ENCODE measurements around the gene CIAO2A.
"Not testable (repeated sequence)": the region's sequence is repeated elsewhere in the genome, so short reads cannot be mapped to it uniquely, and the experiment has no call there.

Gene CIAO2A, protein sequence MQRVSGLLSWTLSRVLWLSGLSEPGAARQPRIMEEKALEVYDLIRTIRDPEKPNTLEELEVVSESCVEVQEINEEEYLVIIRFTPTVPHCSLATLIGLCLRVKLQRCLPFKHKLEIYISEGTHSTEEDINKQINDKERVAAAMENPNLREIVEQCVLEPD

DNA sequence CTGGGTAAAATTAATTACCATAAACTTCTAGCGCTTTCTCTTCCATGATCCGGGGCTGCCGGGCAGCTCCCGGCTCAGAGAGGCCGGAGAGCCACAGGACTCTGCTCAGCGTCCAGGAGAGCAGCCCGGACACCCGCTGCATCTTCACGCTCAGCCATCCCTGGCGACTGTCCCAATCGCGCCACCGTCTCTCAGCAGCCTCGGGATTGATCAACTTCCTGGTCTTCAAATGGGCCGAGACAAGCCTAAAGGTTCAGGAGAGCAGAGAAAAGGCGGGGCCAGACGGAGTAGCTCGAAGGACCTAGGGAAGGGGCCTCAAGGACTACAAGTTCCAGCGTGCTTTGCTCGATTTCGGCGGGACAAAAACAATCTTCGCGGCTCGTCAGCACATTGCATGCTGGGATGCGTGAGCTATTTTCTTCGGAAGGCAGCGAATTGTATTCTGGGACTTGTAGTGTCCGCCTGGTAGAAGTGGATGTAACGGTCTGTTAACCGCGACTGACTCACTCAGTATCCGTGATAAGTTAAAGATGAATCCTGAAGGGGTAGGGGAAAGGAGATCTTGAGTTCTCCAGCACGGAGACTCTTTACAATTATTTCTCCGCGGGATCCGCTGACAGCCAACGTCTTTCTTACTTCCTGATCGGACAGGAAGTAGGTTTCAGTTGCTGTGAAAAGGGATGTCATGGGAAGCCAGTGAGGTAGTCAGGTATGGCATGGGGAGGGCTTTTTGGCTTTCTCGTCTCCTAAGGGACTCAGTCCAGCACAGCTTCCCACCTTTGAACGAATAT is at the start of gene CIAO2A:
CIAO2A (minus strand) TSS at position 212 of the 791 bp plus-strand sequence; CDS start at position 142, 70 bp downstream.
- DNase-seq: peak; percentile 100
- in situ Hi-C loops (cut with MboI; ENCODE audit: low pct_unique_long_range_greater_than_20kb, low sequenced_read_pairs): no loop called here

DNA sequence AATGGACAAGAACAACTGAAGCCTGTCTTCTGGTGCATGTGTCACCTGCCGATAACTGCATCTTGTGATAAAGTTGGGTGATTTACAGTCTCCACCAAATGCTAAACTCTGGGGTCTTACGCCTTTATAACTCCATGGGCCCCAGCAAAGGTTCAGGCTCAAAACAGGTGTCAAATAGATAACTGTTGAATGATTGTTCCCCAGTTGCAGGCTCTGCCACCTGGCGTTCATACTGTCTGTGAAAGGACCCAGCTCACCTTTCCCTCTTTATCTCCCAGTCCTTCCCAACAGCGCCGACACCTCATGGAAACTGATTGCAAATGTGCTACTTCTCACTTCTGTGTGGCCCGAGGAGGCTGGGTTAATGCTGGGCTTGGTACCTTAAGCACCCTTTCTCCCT is 49.6 kb upstream of the CIAO2A start:
- DNase-seq: no peak
- in situ Hi-C loops (cut with MboI; ENCODE audit: low pct_unique_long_range_greater_than_20kb, low sequenced_read_pairs): no loop called here

GRCh38 chr15:64141798-64142512 is 48.3 kb upstream of the CIAO2A start:
- no peak for DNase-seq
- in situ Hi-C loops (cut with MboI; ENCODE audit: low pct_unique_long_range_greater_than_20kb, low sequenced_read_pairs): no loop called here

GRCh38 chr15:64138331-64138941 is 44.8 kb upstream of the CIAO2A start:
- DNase-seq: no peak
- in situ Hi-C loops (cut with MboI; ENCODE audit: low pct_unique_long_range_greater_than_20kb, low sequenced_read_pairs): no loop called here

- in situ Hi-C loops (cut with MboI; ENCODE audit: low pct_unique_long_range_greater_than_20kb, low sequenced_read_pairs): no loop called here
- DNase-seq: no peak
Observed at GRCh38 chr15:64137226-64137833, 43.7 kb upstream of the CIAO2A start.

GRCh38 chr15:64136347-64136746 is 42.7 kb upstream of the CIAO2A start:
- no peak for DNase-seq
- in situ Hi-C loops (cut with MboI; ENCODE audit: low pct_unique_long_range_greater_than_20kb, low sequenced_read_pairs): no loop called here

- in situ Hi-C loops (cut with MboI; ENCODE audit: low pct_unique_long_range_greater_than_20kb, low sequenced_read_pairs): no loop called here
- no peak for DNase-seq
Observed at GRCh38 chr15:64134345-64134829, 40.7 kb upstream of the CIAO2A start.

GRCh38 chr15:64133623-64134344 is 40.1 kb upstream of the CIAO2A start:
- in situ Hi-C loops (cut with MboI; ENCODE audit: low pct_unique_long_range_greater_than_20kb, low sequenced_read_pairs): no loop called here
- no peak for DNase-seq

DNA sequence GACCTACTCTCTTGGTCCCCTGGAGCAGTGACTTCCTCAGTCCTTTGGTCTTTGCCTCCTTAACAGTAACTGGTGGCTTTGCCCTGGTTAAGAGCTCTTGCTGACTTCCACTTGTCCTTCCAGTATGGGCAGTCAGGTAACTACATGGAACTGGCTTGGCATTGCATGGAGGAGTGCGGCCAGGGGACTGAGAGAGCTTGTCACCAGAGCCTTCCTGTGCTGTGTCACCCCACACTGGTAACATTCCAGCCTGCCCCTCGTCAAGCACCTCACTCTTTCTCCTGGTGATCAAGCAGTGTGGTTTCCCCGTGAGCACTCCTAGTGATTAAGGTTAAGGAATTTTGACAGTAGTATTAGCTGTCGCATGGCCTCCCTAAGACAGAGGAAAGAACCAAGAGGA is 38.6 kb upstream of the CIAO2A start:
- DNase-seq: no peak
- in situ Hi-C loops (cut with MboI; ENCODE audit: low pct_unique_long_range_greater_than_20kb, low sequenced_read_pairs): no loop called here

DNA sequence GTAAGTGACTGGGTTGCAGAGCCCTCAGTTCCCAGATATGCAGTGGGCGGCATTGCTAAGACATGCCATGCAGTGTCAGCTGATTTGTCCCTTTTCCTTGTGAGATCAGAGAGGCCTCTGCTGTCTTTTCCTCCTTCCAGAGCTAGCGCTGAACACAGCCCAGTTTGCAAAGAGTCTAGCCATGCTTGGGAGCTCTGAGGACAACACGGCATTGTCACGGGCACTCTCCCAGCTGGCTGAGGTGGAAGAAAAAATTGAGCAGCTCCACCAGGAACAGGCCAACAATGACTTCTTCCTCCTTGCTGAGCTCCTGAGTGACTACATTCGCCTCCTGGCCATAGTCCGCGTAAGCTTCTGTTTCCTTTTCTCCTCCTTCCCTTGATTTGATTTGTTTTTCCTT is 37.9 kb upstream of the CIAO2A start:
- no peak for DNase-seq
- in situ Hi-C loops (cut with MboI; ENCODE audit: low pct_unique_long_range_greater_than_20kb, low sequenced_read_pairs): no loop called here

GRCh38 chr15:64130159-64130558 is 36.5 kb upstream of the CIAO2A start:
- no peak for DNase-seq
- in situ Hi-C loops (cut with MboI; ENCODE audit: low pct_unique_long_range_greater_than_20kb, low sequenced_read_pairs): no loop called here

GRCh38 chr15:64127521-64128270 is 34.1 kb upstream of the CIAO2A start:
- in situ Hi-C loops (cut with MboI; ENCODE audit: low pct_unique_long_range_greater_than_20kb, low sequenced_read_pairs): no loop called here
- no peak for DNase-seq

GRCh38 chr15:64125978-64126377 is 32.3 kb upstream of the CIAO2A start:
- in situ Hi-C loops (cut with MboI; ENCODE audit: low pct_unique_long_range_greater_than_20kb, low sequenced_read_pairs): no loop called here
- DNase-seq: no peak

GRCh38 chr15:64122936-64123351 is 29.3 kb upstream of the CIAO2A start:
- DNase-seq: no peak
- in situ Hi-C loops (cut with MboI; ENCODE audit: low pct_unique_long_range_greater_than_20kb, low sequenced_read_pairs): no loop called here

DNA sequence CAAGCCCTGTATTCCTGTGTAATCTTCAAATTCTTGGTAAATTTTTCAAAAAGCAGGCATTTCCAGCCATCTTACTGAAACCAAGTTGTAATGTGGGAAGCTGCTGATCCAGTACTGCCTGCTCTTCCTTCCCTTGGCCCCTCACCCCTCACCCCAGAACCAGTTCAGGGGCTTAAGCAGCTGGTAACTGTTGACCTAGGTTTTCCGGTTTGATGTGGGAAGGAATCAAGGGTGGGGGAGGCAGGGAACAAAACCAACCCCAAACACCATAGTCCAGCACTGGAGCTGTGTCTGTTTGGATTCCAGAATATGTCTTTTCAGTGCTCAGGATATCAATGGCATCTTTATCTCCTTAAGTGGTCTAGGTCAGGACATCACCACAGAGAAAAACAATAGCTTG is 28.8 kb upstream of the CIAO2A start:
- in situ Hi-C loops (cut with MboI; ENCODE audit: low pct_unique_long_range_greater_than_20kb, low sequenced_read_pairs): no loop called here
- DNase-seq: no peak

DNA sequence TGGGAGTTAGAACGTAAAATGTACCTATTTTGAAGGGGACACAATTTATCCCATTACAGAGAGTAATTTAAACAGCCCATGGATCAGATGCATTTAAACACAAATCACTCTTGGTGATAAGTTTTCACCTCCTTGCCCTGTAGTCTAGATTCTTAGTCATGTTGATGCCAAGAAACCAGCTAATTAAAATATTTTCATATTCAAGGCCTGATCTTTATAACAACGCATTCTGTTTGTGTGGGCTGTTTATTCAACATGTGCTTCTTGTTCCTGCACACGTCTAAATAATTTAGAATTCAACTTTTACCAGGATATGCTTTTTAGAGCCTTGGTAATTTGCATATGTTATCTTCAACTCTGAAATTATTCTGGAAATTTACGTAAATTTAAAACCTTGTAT is 28.0 kb upstream of the CIAO2A start:
- in situ Hi-C loops (cut with MboI; ENCODE audit: low pct_unique_long_range_greater_than_20kb, low sequenced_read_pairs): no loop called here
- no peak for DNase-seq

- DNase-seq; in situ Hi-C loops (cut with MboI; ENCODE audit: low pct_unique_long_range_greater_than_20kb, low sequenced_read_pairs): not testable (repeated sequence)
Observed at GRCh38 chr15:64120322-64120721, 26.7 kb upstream of the CIAO2A start.

Measured in KBM-7 (cell line).